ENCODE measurements around the gene RBM47. TPM values are rescaled to one million over a fixed set of nuclear protein-coding genes. Genes with fewer than 3 reads are reported as not detected.

RBM47 gene
- total and polyA plus RNA-seq, 2 donors (not counting 1 experiment from before 2014, with no cell fraction given) = 0.14 to 1.8 TPM

GRCh38 chr4:40455340-40455902, 174.2 kb downstream of the RBM47 start:
- DNase-seq (ENCODE audit: low read depth in 2 of 2) = no peak

GRCh38 chr4:40454816-40455215, 174.8 kb downstream of the RBM47 start:
- TF ChIP-seq EZH2 (IDR thresholded peaks at IDR 0.05; ENCODE audit: low read length, missing control alignments) (no peak), CTCF (conservative IDR thresholded peaks at IDR 0.05 in 1 of 2, IDR thresholded peaks at IDR 0.05 in 1 of 2; ENCODE audit: low read depth in 1 of 2, low read length in 2 of 2) (no peak)
- Histone ChIP-seq H3K9me3 (ENCODE audit: control insufficient read depth, insufficient read depth, low read depth, low read length) (no peaks in the 10 kb centered on the region), H3K9ac (ENCODE audit: insufficient read depth, low read length) (no peak overlapping the region), H3K79me2 (ENCODE audit: control insufficient read depth, insufficient read depth, low read length) (no peaks in the 10 kb centered on the region), H3K4me1 (ENCODE audit: control insufficient read depth, extremely low read depth, insufficient read depth, low read length) (no peaks in the 10 kb centered on the region), H3K27ac (ENCODE audit: insufficient read depth, low read length) (no peak overlapping the region), H4K20me1 (ENCODE audit: control insufficient read depth, extremely low read depth, insufficient read depth, low read length) (no peaks in the 10 kb centered on the region), H3K27me3 (ENCODE audit: control insufficient read depth, insufficient read depth, low read length) (no peaks in the 10 kb centered on the region), H3K36me3 (ENCODE audit: control insufficient read depth, insufficient read depth, low read length) (no peaks in the 10 kb centered on the region), H3K4me2 (ENCODE audit: extremely low read depth, insufficient read depth, low read length) (no peak overlapping the region), H2AFZ (ENCODE audit: low read length) (no peak overlapping the region), H3K4me3 (replicated peaks in 1 of 4; ENCODE audit: control extremely low read depth in 1 of 4, insufficient read depth in 1 of 4, low read depth in 3 of 4, low read length in 4 of 4) (no peak overlapping the region)
- DNase-seq (ENCODE audit: low read depth in 2 of 2) = no peak

More at GRCh38 chr4:40455340-40455902, 174.2 kb downstream of the RBM47 start:
- Histone ChIP-seq H3K4me2 (ENCODE audit: extremely low read depth, insufficient read depth, low read length) (no peak overlapping the region), H3K27me3 (ENCODE audit: control insufficient read depth, insufficient read depth, low read length) (no peaks in the 10 kb centered on the region), H2AFZ (ENCODE audit: low read length) (no peak overlapping the region), H3K4me1 (ENCODE audit: control insufficient read depth, extremely low read depth, insufficient read depth, low read length) (no peaks in the 10 kb centered on the region), H3K9me3 (ENCODE audit: control insufficient read depth, insufficient read depth, low read depth, low read length) (no peaks in the 10 kb centered on the region), H3K9ac (ENCODE audit: insufficient read depth, low read length) (no peak overlapping the region), H3K79me2 (ENCODE audit: control insufficient read depth, insufficient read depth, low read length) (no peaks in the 10 kb centered on the region), H4K20me1 (ENCODE audit: control insufficient read depth, extremely low read depth, insufficient read depth, low read length) (no peaks in the 10 kb centered on the region), H3K36me3 (ENCODE audit: control insufficient read depth, insufficient read depth, low read length) (no peaks in the 10 kb centered on the region), H3K4me3 (replicated peaks in 1 of 4; ENCODE audit: control extremely low read depth in 1 of 4, insufficient read depth in 1 of 4, low read depth in 3 of 4, low read length in 4 of 4) (no peak overlapping the region), H3K27ac (ENCODE audit: insufficient read depth, low read length) (no peak overlapping the region)
- no peak for TF ChIP-seq CTCF (conservative IDR thresholded peaks at IDR 0.05 in 1 of 2, IDR thresholded peaks at IDR 0.05 in 1 of 2; ENCODE audit: low read depth in 1 of 2, low read length in 2 of 2)

- Histone ChIP-seq H3K4me2 (ENCODE audit: extremely low read depth, insufficient read depth, low read length) (no peak overlapping the region), H3K4me1 (ENCODE audit: control insufficient read depth, extremely low read depth, insufficient read depth, low read length) (no peaks in the 10 kb centered on the region), H2AFZ (ENCODE audit: low read length) (no peak overlapping the region), H3K27me3 (ENCODE audit: control insufficient read depth, insufficient read depth, low read length) (no peaks in the 10 kb centered on the region), H3K9me3 (ENCODE audit: control insufficient read depth, insufficient read depth, low read depth, low read length) (no peaks in the 10 kb centered on the region), H3K4me3 (replicated peaks in 1 of 4; ENCODE audit: control extremely low read depth in 1 of 4, insufficient read depth in 1 of 4, low read depth in 3 of 4, low read length in 4 of 4) (no peak overlapping the region), H3K9ac (ENCODE audit: insufficient read depth, low read length) (no peak overlapping the region), H4K20me1 (ENCODE audit: control insufficient read depth, extremely low read depth, insufficient read depth, low read length) (no peaks in the 10 kb centered on the region), H3K27ac (ENCODE audit: insufficient read depth, low read length) (no peak overlapping the region), H3K79me2 (ENCODE audit: control insufficient read depth, insufficient read depth, low read length) (no peaks in the 10 kb centered on the region), H3K36me3 (ENCODE audit: control insufficient read depth, insufficient read depth, low read length) (no peaks in the 10 kb centered on the region)
- TF ChIP-seq EZH2 (IDR thresholded peaks at IDR 0.05; ENCODE audit: low read length, missing control alignments) = no peak
- TF ChIP-seq CTCF (conservative IDR thresholded peaks at IDR 0.05 in 1 of 2, IDR thresholded peaks at IDR 0.05 in 1 of 2; ENCODE audit: low read depth in 1 of 2, low read length in 2 of 2) = no peak
- no peak for DNase-seq (ENCODE audit: low read depth in 2 of 2)
Measured at GRCh38 chr4:40453912-40454311, 175.8 kb downstream of the RBM47 start.
